HAP-1 (cell line): ENCODE results near the gene RFTN1.

ENCODE experiments used
- DNase-seq, 2 experiments: peaks; one replicate each; pipeline ENCODE4 v3.0.0-alpha.2; 2016 to 2020; ENCODE audit warnings: low spot score in 2 of 2
- H3K27me3 ChIP-seq: fragments of 250-450 bp; sonication (Bioruptor Pico); 2 replicates; pipeline ENCODE4 v1.5.1; 2020; ENCODE audit warnings: low read depth, mild to moderate bottlenecking, moderate library complexity
- H3K36me3 ChIP-seq: fragments of 250-450 bp; sonication (Bioruptor Pico); replicated peaks from 2 replicates; pipeline ENCODE4 v1.5.1; 2020; ENCODE audit warnings: mild to moderate bottlenecking
- H3K4me1 ChIP-seq: fragments of 250-450 bp; sonication (Bioruptor Pico); 2 replicates; pipeline ENCODE4 v1.5.1; 2020; ENCODE audit warnings: mild to moderate bottlenecking
- H3K4me3 ChIP-seq: fragments of 250-450 bp; sonication (Bioruptor Pico); 2 replicates; pipeline ENCODE4 v1.5.1; 2020; ENCODE audit warnings: mild to moderate bottlenecking, moderate library complexity
- H3K9me3 ChIP-seq: fragments of 250-450 bp; sonication (Bioruptor Pico); 2 replicates; pipeline ENCODE4 v1.5.1; 2020; ENCODE audit warnings: mild to moderate bottlenecking, moderate library complexity
- in situ Hi-C: fragments of 300-500 bp; cut with MboI; formaldehyde crosslinking; loops from 3 replicates; pipeline ENCODE4 v1.14.3; 2020; ENCODE audit warnings: low sequenced_read_pairs, inconsistent platforms, mixed read lengths

RFTN1 gene

GRCh38 chr3:16394639-16395038, 118.9 kb downstream of the RFTN1 start:
- no peak overlapping the region for H3K4me3 ChIP-seq
- no peaks in the 10 kb centered on the region for H3K9me3 ChIP-seq
- no peaks in the 10 kb centered on the region for H3K36me3 ChIP-seq
- H3K27me3 ChIP-seq, result peaks cover 14% of the 10 kb centered on the region
- H3K4me1 ChIP-seq, result no peaks in the 10 kb centered on the region; the same call in 1 of the 2 replicates
- in situ Hi-C loops, result no loop called here
- DNase-seq, result no peak

- no peaks in the 10 kb centered on the region for H3K36me3 ChIP-seq
- H3K9me3 ChIP-seq, result no peaks in the 10 kb centered on the region
- H3K4me1 ChIP-seq, result no peaks in the 10 kb centered on the region; the same call in 1 of the 2 replicates
- peaks cover 14% of the 10 kb centered on the region for H3K27me3 ChIP-seq
- DNase-seq, result no peak
- no peak overlapping the region for H3K4me3 ChIP-seq
- in situ Hi-C loops, result no loop called here
These were observed 120.8 kb downstream of the RFTN1 start for GRCh38 chr3:16392717-16393116.

GRCh38 chr3:16392065-16392464, 121.4 kb downstream of the RFTN1 start:
- Histone ChIP-seq H3K4me3 (no peak overlapping the region), H3K9me3 (no peaks in the 10 kb centered on the region), H3K4me1 (no peaks in the 10 kb centered on the region; the same call in 1 of the 2 replicates), H3K36me3 (no peaks in the 10 kb centered on the region), H3K27me3 (peaks cover 14% of the 10 kb centered on the region)
- DNase-seq, result no peak
- in situ Hi-C loops, result no loop called here

- in situ Hi-C loops, result no loop called here
- peaks cover 5% of the 10 kb centered on the region for H3K27me3 ChIP-seq
These were observed 122.9 kb downstream of the RFTN1 start for GRCh38 chr3:16390581-16390980.

GRCh38 chr3:16388850-16389441, 124.6 kb downstream of the RFTN1 start:
- in situ Hi-C loops, result no loop called here
- Histone ChIP-seq H3K4me1 (no peaks in the 10 kb centered on the region; the same call in 1 of the 2 replicates), H3K36me3 (no peaks in the 10 kb centered on the region), H3K4me3 (no peak overlapping the region), H3K9me3 (no peaks in the 10 kb centered on the region), H3K27me3 (no peaks in the 10 kb centered on the region; the same call in 1 of the 2 replicates)
- DNase-seq, result no peak

More at GRCh38 chr3:16390581-16390980, 122.9 kb downstream of the RFTN1 start:
- no peaks in the 10 kb centered on the region; the same call in 1 of the 2 replicates for H3K4me1 ChIP-seq
- no peaks in the 10 kb centered on the region for H3K9me3 ChIP-seq
- no peaks in the 10 kb centered on the region for H3K36me3 ChIP-seq
- DNase-seq, result no peak
- no peak overlapping the region for H3K4me3 ChIP-seq

GRCh38 chr3:16386561-16386960, 126.9 kb downstream of the RFTN1 start:
- in situ Hi-C loops, result no loop called here
- H3K27me3 ChIP-seq, result no peaks in the 10 kb centered on the region; the same call in 1 of the 2 replicates
- DNase-seq, result no peak
- no peaks in the 10 kb centered on the region for H3K9me3 ChIP-seq
- no peaks in the 10 kb centered on the region; the same call in 1 of the 2 replicates for H3K4me1 ChIP-seq
- H3K36me3 ChIP-seq, result no peaks in the 10 kb centered on the region
- no peak overlapping the region for H3K4me3 ChIP-seq

GRCh38 chr3:16385151-16385550, 128.3 kb downstream of the RFTN1 start:
- Histone ChIP-seq H3K9me3 (no peaks in the 10 kb centered on the region), H3K27me3 (no peaks in the 10 kb centered on the region), H3K4me3 (no peak overlapping the region), H3K4me1 (no peaks in the 10 kb centered on the region; the same call in 1 of the 2 replicates), H3K36me3 (no peaks in the 10 kb centered on the region)
- in situ Hi-C loops, result no loop called here
- DNase-seq, result no peak

GRCh38 chr3:16383864-16384263, 129.6 kb downstream of the RFTN1 start:
- Histone ChIP-seq H3K4me3 (no peak overlapping the region), H3K9me3 (no peaks in the 10 kb centered on the region), H3K36me3 (no peaks in the 10 kb centered on the region), H3K4me1 (no peaks in the 10 kb centered on the region), H3K27me3 (no peaks in the 10 kb centered on the region)
- in situ Hi-C loops, result no loop called here
- no peak for DNase-seq

- H3K9me3 ChIP-seq, result no peaks in the 10 kb centered on the region
- no peak overlapping the region for H3K4me3 ChIP-seq
- no peaks in the 10 kb centered on the region for H3K27me3 ChIP-seq
- no peaks in the 10 kb centered on the region for H3K36me3 ChIP-seq
- in situ Hi-C loops, result no loop called here
- H3K4me1 ChIP-seq, result no peaks in the 10 kb centered on the region
- no peak for DNase-seq
These were observed 130.7 kb downstream of the RFTN1 start for GRCh38 chr3:16382845-16383244.

- no peak for DNase-seq
- no peaks in the 10 kb centered on the region for H3K36me3 ChIP-seq
- no peak overlapping the region for H3K4me3 ChIP-seq
- in situ Hi-C loops, result no loop called here
- no peaks in the 10 kb centered on the region for H3K9me3 ChIP-seq
- H3K27me3 ChIP-seq, result no peaks in the 10 kb centered on the region
- no peaks in the 10 kb centered on the region for H3K4me1 ChIP-seq
These were observed 132.1 kb downstream of the RFTN1 start for GRCh38 chr3:16381426-16381825.

GRCh38 chr3:16380421-16380820, 133.1 kb downstream of the RFTN1 start:
- in situ Hi-C loops, result no loop called here
- no peaks in the 10 kb centered on the region for H3K4me1 ChIP-seq
- H3K36me3 ChIP-seq, result no peaks in the 10 kb centered on the region

GRCh38 chr3:16379838-16380237, 133.7 kb downstream of the RFTN1 start:
- in situ Hi-C loops, result no loop called here
- Histone ChIP-seq H3K36me3 (no peaks in the 10 kb centered on the region), H3K4me1 (no peaks in the 10 kb centered on the region)

More at GRCh38 chr3:16380421-16380820, 133.1 kb downstream of the RFTN1 start:
- H3K4me3 ChIP-seq, result no peak overlapping the region
- no peak for DNase-seq
- H3K27me3 ChIP-seq, result no peaks in the 10 kb centered on the region
- H3K9me3 ChIP-seq, result no peaks in the 10 kb centered on the region

GRCh38 chr3:16378920-16379319, 134.6 kb downstream of the RFTN1 start:
- in situ Hi-C loops, result no loop called here
- H3K4me1 ChIP-seq, result no peaks in the 10 kb centered on the region
- no peaks in the 10 kb centered on the region for H3K9me3 ChIP-seq
- DNase-seq, result no peak
- H3K4me3 ChIP-seq, result no peak overlapping the region
- H3K27me3 ChIP-seq, result no peaks in the 10 kb centered on the region
- H3K36me3 ChIP-seq, result no peaks in the 10 kb centered on the region

More at GRCh38 chr3:16379838-16380237, 133.7 kb downstream of the RFTN1 start:
- no peak for DNase-seq
- no peak overlapping the region for H3K4me3 ChIP-seq
- H3K9me3 ChIP-seq, result no peaks in the 10 kb centered on the region
- H3K27me3 ChIP-seq, result no peaks in the 10 kb centered on the region

GRCh38 chr3:16378415-16378814, 135.1 kb downstream of the RFTN1 start:
- H3K27me3 ChIP-seq, result no peaks in the 10 kb centered on the region
- H3K9me3 ChIP-seq, result no peaks in the 10 kb centered on the region
- no peak for DNase-seq
- H3K4me3 ChIP-seq, result no peak overlapping the region
- no peaks in the 10 kb centered on the region for H3K4me1 ChIP-seq
- in situ Hi-C loops, result no loop called here
- H3K36me3 ChIP-seq, result no peaks in the 10 kb centered on the region

GRCh38 chr3:16377847-16378302, 135.6 kb downstream of the RFTN1 start:
- no peaks in the 10 kb centered on the region for H3K27me3 ChIP-seq
- in situ Hi-C loops, result no loop called here
- H3K4me1 ChIP-seq, result no peaks in the 10 kb centered on the region
- DNase-seq, result no peak
- H3K36me3 ChIP-seq, result no peaks in the 10 kb centered on the region
- H3K9me3 ChIP-seq, result no peaks in the 10 kb centered on the region
- H3K4me3 ChIP-seq, result no peak overlapping the region
